ENCODE measurements around the gene ZNF497. TPM values are rescaled to one million over a fixed set of nuclear protein-coding genes. Genes with fewer than 3 reads are reported as not detected.
A peak's percentile ranks its signal among the peaks of the same experiment; 100 is the strongest.

The ZNF497 gene
- total RNA-seq, 1 experiment from 2014 or later: 1.7 TPM

- H3K27ac Mint-ChIP-seq: no peak within 1 kb of the TSS
- peak; percentile 95 for ATAC-seq
- DNase-seq (ENCODE audit: low spot score): peak; percentile 97
- no peak within 1 kb of the TSS for H3K4me3 Mint-ChIP-seq
- no peaks in the 10 kb centered on the region for H3K27me3 Mint-ChIP-seq (ENCODE audit: low read depth)
- no peaks in the 10 kb centered on the region for H3K9me3 Mint-ChIP-seq
- H3K4me1 Mint-ChIP-seq: peaks cover 4% of the 10 kb centered on the region; the same call in 1 of the 2 replicates
- H3K36me3 Mint-ChIP-seq: no peaks in the 10 kb centered on the region
- CTCF ChIA-PET: interaction anchor here (0.9 to 2.3 kb wide), 8 partner anchors 12 to 192 kb away, joined by 3 to 12 read pairs (median 4); partner anchors contain the start of genes ZBTB45, ZNF497 and ZNF544
- POLR2A ChIA-PET: interaction anchor here (0.6 to 1.5 kb wide), 6 partner anchors 10 to 144 kb away, joined by 3 to 9 read pairs (median 4); partner anchors contain the start of genes ZNF274, ZNF497 and ZNF584
- TF ChIP-seq PRRX2 (CRISPR knock-in tag; IDR thresholded peaks at IDR 0.05): no peak; the same call in 1 of the 2 replicates
- TF ChIP-seq ZBTB43 (CRISPR knock-in tag; IDR thresholded peaks at IDR 0.05): peak; percentile 96
- TF ChIP-seq NFE2L1 (CRISPR knock-in tag; IDR thresholded peaks at IDR 0.05): peak; percentile 78
- TF ChIP-seq AFF4 (CRISPR knock-in tag; IDR thresholded peaks at IDR 0.05; ENCODE audit: borderline replicate concordance): no peak
- TF ChIP-seq FOXK1 (CRISPR knock-in tag; IDR thresholded peaks at IDR 0.05): peak; percentile 94
- peak; percentile 53; the same call in 1 of the 2 replicates for TF ChIP-seq KAT7 (CRISPR knock-in tag; IDR thresholded peaks at IDR 0.05; ENCODE audit: borderline replicate concordance)
- peak; percentile 93; the same call in 1 of the 2 replicates for TF ChIP-seq FOXP1 (CRISPR knock-in tag; IDR thresholded peaks at IDR 0.05; ENCODE audit: borderline replicate concordance)
- TF ChIP-seq OVOL2 (CRISPR knock-in tag; IDR thresholded peaks at IDR 0.05; ENCODE audit: borderline replicate concordance): no peak
- no peak for TF ChIP-seq RORB (CRISPR knock-in tag; IDR thresholded peaks at IDR 0.05)
- TF ChIP-seq ZSCAN18 (CRISPR knock-in tag; IDR thresholded peaks at IDR 0.05): no peak
- TF ChIP-seq MAX (CRISPR knock-in tag; IDR thresholded peaks at IDR 0.05): peak; percentile 78; the same call in 1 of the 2 replicates
- no peak for TF ChIP-seq ZNF671 (CRISPR knock-in tag; IDR thresholded peaks at IDR 0.05)
- no peak for TF ChIP-seq ZNF263 (CRISPR knock-in tag; IDR thresholded peaks at IDR 0.05; ENCODE audit: low read depth)
- TF ChIP-seq HMGA2 (CRISPR knock-in tag; IDR thresholded peaks at IDR 0.05): no peak
- no peak for TF ChIP-seq ZNF219 (CRISPR knock-in tag; IDR thresholded peaks at IDR 0.05; ENCODE audit: borderline replicate concordance)
- TF ChIP-seq SOX15 (CRISPR knock-in tag; IDR thresholded peaks at IDR 0.05): no peak
- no peak for TF ChIP-seq NR1H2 (CRISPR knock-in tag; IDR thresholded peaks at IDR 0.05)
- no peak; the same call in 1 of the 2 replicates for TF ChIP-seq SMAD4 (CRISPR knock-in tag; IDR thresholded peaks at IDR 0.05)
- no peak for TF ChIP-seq STAT6 (CRISPR knock-in tag; conservative IDR thresholded peaks at IDR 0.05; ENCODE audit: low read depth)
- no peak; the same call in none of the 2 replicates for TF ChIP-seq TEAD1 (CRISPR knock-in tag; IDR thresholded peaks at IDR 0.05)
- no peak for TF ChIP-seq CDX4 (CRISPR knock-in tag; IDR thresholded peaks at IDR 0.05; ENCODE audit: borderline replicate concordance)
- TF ChIP-seq ATF3 (CRISPR knock-in tag; conservative IDR thresholded peaks at IDR 0.05): 0 out of 2 replicates have a peak, but pooled peaks have one; percentile 48
- no peak for TF ChIP-seq ZNF416 (CRISPR knock-in tag; IDR thresholded peaks at IDR 0.05)
- TF ChIP-seq ZNF121 (CRISPR knock-in tag; IDR thresholded peaks at IDR 0.05): peak; percentile 38; the same call in 1 of the 2 replicates
- peak; percentile 81 for TF ChIP-seq HMGXB4 (CRISPR knock-in tag; IDR thresholded peaks at IDR 0.05)
Observed at GRCh38 chr19:58326914-58327726, 35.4 kb downstream of the ZNF497 start, which contains the start of gene ZSCAN22. ZSCAN22 (plus strand) TSS chr19:58326994; CDS start chr19:58334803, 7,809 bp downstream.
